OCI-LY1 (cell line): Measurements from ENCODE around the gene SYCP1.

ENCODE experiments used
- H2AFZ ChIP-seq: fragments of 200-600 bp; sonication (generic), shearing (Covaris generic); 2 replicates; pipeline ENCODE4 v1.6.0; 2014; ENCODE audit warnings: antibody characterized with exemption, mild to moderate bottlenecking, low read length
- H3F3A ChIP-seq: fragments of 200-600 bp; sonication (generic), shearing (Covaris generic); 2 replicates; pipeline ENCODE4 v1.6.0; 2014; ENCODE audit warnings: mild to moderate bottlenecking, antibody characterized with exemption, low read length, moderate library complexity; ENCODE audit not compliant: insufficient read depth
- H3K27ac ChIP-seq: fragments of 200-600 bp; sonication (generic); 2 replicates; pipeline ENCODE4 v1.5.1; 2014; ENCODE audit warnings: low read length, mixed run types, mild to moderate bottlenecking, low read depth; ENCODE audit not compliant: poor library complexity, severe bottlenecking
- H3K27me3 ChIP-seq: fragments of 200-600 bp; sonication (generic); 2 replicates; pipeline ENCODE4 v1.6.0; 2014; ENCODE audit warnings: antibody characterized with exemption, mild to moderate bottlenecking, low read length, moderate library complexity; ENCODE audit not compliant: insufficient read depth
- H3K36me3 ChIP-seq: fragments of 200-600 bp; sonication (generic); 2 replicates; pipeline ENCODE4 v1.6.1; 2014; ENCODE audit warnings: mild to moderate bottlenecking, antibody characterized with exemption, low read length, moderate library complexity, mixed read lengths; ENCODE audit not compliant: insufficient read depth
- H3K4me1 ChIP-seq: fragments of 200-600 bp; sonication (generic); 2 replicates; pipeline ENCODE4 v1.5.1; 2014; ENCODE audit warnings: mild to moderate bottlenecking, low read length, moderate library complexity; ENCODE audit not compliant: insufficient read depth, severe bottlenecking
- H3K4me2 ChIP-seq: fragments of 200-600 bp; sonication (generic), shearing (Covaris generic); 2 replicates; pipeline ENCODE4 v1.6.1; 2014; ENCODE audit warnings: low read length
- H3K4me3 ChIP-seq: fragments of 200-600 bp; sonication (generic); 2 replicates; pipeline ENCODE4 v1.5.1; 2014; ENCODE audit warnings: low read length, low read depth, mild to moderate bottlenecking, mixed read lengths; ENCODE audit not compliant: poor library complexity, severe bottlenecking
- H3K79me2 ChIP-seq: fragments of 200-600 bp; shearing (Covaris generic); 2 replicates; pipeline ENCODE4 v1.6.1; 2016; ENCODE audit warnings: mixed run types, low read length, mixed read lengths; ENCODE audit not compliant: insufficient read depth
- H3K9ac ChIP-seq: fragments of 200-600 bp; sonication (generic), shearing (Covaris generic); 2 replicates; pipeline ENCODE4 v1.6.1; 2014; ENCODE audit warnings: mild to moderate bottlenecking, low read length, mixed read lengths
- H3K9me2 ChIP-seq: fragments of 200-600 bp; sonication (generic), shearing (Covaris generic); 2 replicates; pipeline ENCODE4 v1.6.1; 2014; ENCODE audit warnings: low read depth, mild to moderate bottlenecking, low read length, mixed read lengths
- H3K9me3 ChIP-seq: fragments of 200-600 bp; shearing (Covaris generic); 2 replicates; pipeline ENCODE4 v1.6.1; 2014; ENCODE audit warnings: low read length, mixed read lengths
- H4K20me1 ChIP-seq: fragments of 200-600 bp; sonication (generic), shearing (Covaris generic); 2 replicates; pipeline ENCODE4 v1.6.0; 2016; ENCODE audit warnings: mild to moderate bottlenecking, low read length; ENCODE audit not compliant: insufficient read depth
- EZH2 ChIP-seq: fragments of 200-600 bp; sonication (generic), shearing (Covaris generic); IDR thresholded peaks from 2 replicates; pipeline ENCODE4 v1.8.0; 2017; ENCODE audit warnings: borderline replicate concordance, mixed run types, mild to moderate bottlenecking, antibody characterized with exemption, low read length, moderate library complexity, mixed read lengths
- TF ChIP-seq, protein P1 (sequence below): fragments of 200-600 bp; sonication (generic), shearing (Covaris generic); IDR thresholded peaks from 2 replicates; pipeline ENCODE4 v1.5.1; 2017; ENCODE audit warnings: mild to moderate bottlenecking, antibody characterized with exemption, low read length, moderate library complexity, mixed read lengths

The SYCP1 gene

DNA sequence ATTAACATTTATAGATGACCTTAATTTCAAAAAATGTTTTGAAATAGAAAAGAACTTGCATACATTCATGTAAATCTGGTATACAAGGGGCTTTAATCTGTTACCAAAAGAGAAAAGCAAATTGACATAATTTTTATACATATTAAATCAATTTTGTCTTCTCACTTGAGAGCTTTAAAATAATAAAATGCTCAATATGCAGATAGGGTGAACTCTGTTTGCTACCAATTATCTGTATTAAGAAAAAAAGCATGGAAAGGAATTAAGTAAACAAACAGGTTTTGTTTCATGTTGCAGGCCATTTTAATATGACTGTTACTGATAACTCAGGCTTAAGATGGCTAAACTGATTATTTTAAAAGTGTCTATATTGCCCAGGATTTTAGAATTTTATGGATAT, 168.9 kb downstream of the SYCP1 start:
- H2AFZ ChIP-seq = no peak overlapping the region
- H3K4me2 ChIP-seq = no peak overlapping the region
- H3K27ac ChIP-seq = no peak overlapping the region
- no peaks in the 10 kb centered on the region for H3K27me3 ChIP-seq
- H3K9me2 ChIP-seq = no peaks in the 10 kb centered on the region
- no peaks in the 10 kb centered on the region for H3K36me3 ChIP-seq
- H3K9ac ChIP-seq = no peak overlapping the region
- H3K9me3 ChIP-seq = no peaks in the 10 kb centered on the region
- no peaks in the 10 kb centered on the region for H3K79me2 ChIP-seq
- TF ChIP-seq, protein P1, sequence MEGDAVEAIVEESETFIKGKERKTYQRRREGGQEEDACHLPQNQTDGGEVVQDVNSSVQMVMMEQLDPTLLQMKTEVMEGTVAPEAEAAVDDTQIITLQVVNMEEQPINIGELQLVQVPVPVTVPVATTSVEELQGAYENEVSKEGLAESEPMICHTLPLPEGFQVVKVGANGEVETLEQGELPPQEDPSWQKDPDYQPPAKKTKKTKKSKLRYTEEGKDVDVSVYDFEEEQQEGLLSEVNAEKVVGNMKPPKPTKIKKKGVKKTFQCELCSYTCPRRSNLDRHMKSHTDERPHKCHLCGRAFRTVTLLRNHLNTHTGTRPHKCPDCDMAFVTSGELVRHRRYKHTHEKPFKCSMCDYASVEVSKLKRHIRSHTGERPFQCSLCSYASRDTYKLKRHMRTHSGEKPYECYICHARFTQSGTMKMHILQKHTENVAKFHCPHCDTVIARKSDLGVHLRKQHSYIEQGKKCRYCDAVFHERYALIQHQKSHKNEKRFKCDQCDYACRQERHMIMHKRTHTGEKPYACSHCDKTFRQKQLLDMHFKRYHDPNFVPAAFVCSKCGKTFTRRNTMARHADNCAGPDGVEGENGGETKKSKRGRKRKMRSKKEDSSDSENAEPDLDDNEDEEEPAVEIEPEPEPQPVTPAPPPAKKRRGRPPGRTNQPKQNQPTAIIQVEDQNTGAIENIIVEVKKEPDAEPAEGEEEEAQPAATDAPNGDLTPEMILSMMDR = no peak
- TF ChIP-seq EZH2 = no peak
- H4K20me1 ChIP-seq = no peaks in the 10 kb centered on the region
- H3F3A ChIP-seq = no peaks in the 10 kb centered on the region
- H3K4me1 ChIP-seq = no peaks in the 10 kb centered on the region
- no peak overlapping the region for H3K4me3 ChIP-seq

DNA sequence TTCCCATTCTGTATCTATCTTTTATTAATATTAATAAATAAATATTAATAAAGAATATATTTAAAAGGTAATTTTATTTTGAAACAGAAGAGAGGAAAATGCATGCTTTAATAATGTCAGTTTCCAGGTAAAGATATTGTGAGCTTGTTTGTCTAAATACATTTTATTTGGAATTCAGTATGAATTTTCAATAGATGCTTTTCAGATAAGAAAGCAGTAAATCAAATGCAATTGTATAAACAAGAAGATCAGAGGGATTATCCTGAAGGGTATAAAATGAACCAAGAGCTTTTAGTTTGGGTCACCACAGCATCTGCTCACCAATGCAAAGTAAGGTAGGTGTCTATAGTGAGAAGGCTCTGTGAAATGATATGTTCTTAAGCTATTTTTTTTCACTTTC, 174.9 kb downstream of the SYCP1 start, which contains the start of gene TSHB:
Gene TSHB, plus strand, starts transcription at position 301 of the 400 bp plus-strand sequence. CDS start 3,537 bp downstream, outside the sequence.
- no peak within 1 kb of the TSS for H3K4me3 ChIP-seq

DNA sequence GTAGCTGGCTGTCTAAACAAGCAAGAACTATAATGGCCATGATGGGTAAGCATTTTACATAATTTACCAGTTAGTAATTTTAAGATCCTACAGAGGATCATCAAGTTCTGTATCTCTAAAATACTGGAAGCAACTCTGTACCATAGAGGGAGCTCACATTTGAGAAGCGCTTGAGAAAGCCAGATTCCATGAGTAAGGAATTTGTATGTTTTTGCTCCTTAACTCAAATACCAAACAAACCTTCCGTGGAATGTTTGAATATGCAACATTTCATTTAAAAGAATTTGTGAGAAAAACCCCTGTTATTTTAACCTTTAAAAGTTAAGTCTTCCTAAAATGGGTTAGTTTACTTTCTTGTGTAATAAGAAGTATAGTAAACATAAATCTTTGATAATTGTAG, 176.9 kb downstream of the SYCP1 start:
- H4K20me1 ChIP-seq = no peaks in the 10 kb centered on the region
- H3K4me1 ChIP-seq = no peaks in the 10 kb centered on the region
- no peaks in the 10 kb centered on the region for H3F3A ChIP-seq
- no peaks in the 10 kb centered on the region for H3K27me3 ChIP-seq
- H3K9me3 ChIP-seq = no peaks in the 10 kb centered on the region
- H3K27ac ChIP-seq = no peak overlapping the region
- no peak overlapping the region for H3K9ac ChIP-seq
- H3K9me2 ChIP-seq = no peaks in the 10 kb centered on the region
- H3K4me3 ChIP-seq = no peak overlapping the region
- H3K79me2 ChIP-seq = no peaks in the 10 kb centered on the region
- TF ChIP-seq EZH2 = no peak
- TF ChIP-seq, protein P1 = no peak
- H3K36me3 ChIP-seq = no peaks in the 10 kb centered on the region
- no peak overlapping the region for H2AFZ ChIP-seq
- H3K4me2 ChIP-seq = no peak overlapping the region

More for the DNA sequence above, 174.9 kb downstream of the SYCP1 start, which contains the start of gene TSHB:
- Histone ChIP-seq H3K27me3 (no peaks in the 10 kb centered on the region), H4K20me1 (no peaks in the 10 kb centered on the region), H3K4me1 (no peaks in the 10 kb centered on the region), H3F3A (no peaks in the 10 kb centered on the region), H3K4me2 (no peak within 1 kb of the TSS), H3K79me2 (no peaks in the 10 kb centered on the region), H3K9ac (no peak within 1 kb of the TSS), H3K27ac (no peak within 1 kb of the TSS), H3K9me2 (no peaks in the 10 kb centered on the region), H3K9me3 (no peaks in the 10 kb centered on the region), H2AFZ (no peak within 1 kb of the TSS), H3K36me3 (no peaks in the 10 kb centered on the region)
- TF ChIP-seq, protein P1 = no peak
- no peak for TF ChIP-seq EZH2
